ENCODE data around the gene ZC3H13.

GRCh38 chr13:46038296-46038695, 14.2 kb downstream of the ZC3H13 start:
- TF ChIP-seq CTCF (conservative IDR thresholded peaks at IDR 0.05; ENCODE audit: low read length) (no peak), EZH2phosphoT487 (IDR thresholded peaks at IDR 0.05; ENCODE audit: borderline replicate concordance) (no peak)

Measured in Loucy (cell line).